ENCODE measurements around the gene PRND.

DNA sequence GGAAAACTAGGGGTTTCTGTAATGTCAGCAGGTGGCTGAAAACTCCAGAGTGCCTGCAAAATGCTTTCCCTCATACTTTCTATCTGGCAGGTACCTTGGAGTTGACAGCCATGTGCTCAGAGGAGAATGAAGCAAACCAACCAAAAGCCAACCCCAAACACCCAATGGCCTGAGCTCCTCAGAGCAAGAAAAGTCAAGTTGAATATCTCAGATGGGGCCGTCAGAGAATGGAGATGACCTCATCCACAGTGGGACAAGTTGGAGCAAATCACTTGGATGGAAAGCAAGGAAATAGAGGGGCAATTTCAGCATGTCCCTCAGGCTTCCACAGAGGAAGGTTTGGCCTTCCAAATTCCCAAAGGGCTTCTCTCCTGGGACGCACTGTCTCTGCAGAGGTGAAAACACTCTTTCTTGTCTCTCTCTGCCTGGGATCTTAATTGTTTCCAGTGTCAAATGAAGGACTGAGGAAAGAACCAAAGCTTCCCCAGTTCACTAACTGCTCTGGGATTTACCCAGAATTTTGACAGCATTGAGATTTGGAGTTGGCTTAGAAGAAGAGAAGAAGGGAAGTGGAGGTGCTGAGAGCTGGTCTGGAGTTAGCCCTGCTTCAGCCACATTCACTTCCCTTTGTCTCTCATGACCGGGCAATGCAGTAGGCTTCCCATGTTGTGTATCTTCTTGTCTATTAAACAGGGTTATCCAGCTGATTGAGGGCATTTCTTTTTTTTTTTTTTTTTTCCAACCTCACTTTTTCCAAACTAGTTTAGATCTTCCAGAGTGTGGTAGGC is 42.2 kb downstream of the PRND start:
- TF ChIP-seq POLR2A (IDR thresholded peaks at IDR 0.05; ENCODE audit: low read depth, low read length) (no peak), RAD21 (IDR thresholded peaks at IDR 0.05; ENCODE audit: low read length) (no peak), BHLHE40 (IDR thresholded peaks at IDR 0.05; ENCODE audit: low read depth, low read length) (no peak), FOS (IDR thresholded peaks at IDR 0.05; ENCODE audit: low read depth, low read length) (no peak), CEBPB (IDR thresholded peaks at IDR 0.05; ENCODE audit: low read depth, low read length) (no peak)
- TF ChIP-seq, protein P1, sequence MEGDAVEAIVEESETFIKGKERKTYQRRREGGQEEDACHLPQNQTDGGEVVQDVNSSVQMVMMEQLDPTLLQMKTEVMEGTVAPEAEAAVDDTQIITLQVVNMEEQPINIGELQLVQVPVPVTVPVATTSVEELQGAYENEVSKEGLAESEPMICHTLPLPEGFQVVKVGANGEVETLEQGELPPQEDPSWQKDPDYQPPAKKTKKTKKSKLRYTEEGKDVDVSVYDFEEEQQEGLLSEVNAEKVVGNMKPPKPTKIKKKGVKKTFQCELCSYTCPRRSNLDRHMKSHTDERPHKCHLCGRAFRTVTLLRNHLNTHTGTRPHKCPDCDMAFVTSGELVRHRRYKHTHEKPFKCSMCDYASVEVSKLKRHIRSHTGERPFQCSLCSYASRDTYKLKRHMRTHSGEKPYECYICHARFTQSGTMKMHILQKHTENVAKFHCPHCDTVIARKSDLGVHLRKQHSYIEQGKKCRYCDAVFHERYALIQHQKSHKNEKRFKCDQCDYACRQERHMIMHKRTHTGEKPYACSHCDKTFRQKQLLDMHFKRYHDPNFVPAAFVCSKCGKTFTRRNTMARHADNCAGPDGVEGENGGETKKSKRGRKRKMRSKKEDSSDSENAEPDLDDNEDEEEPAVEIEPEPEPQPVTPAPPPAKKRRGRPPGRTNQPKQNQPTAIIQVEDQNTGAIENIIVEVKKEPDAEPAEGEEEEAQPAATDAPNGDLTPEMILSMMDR (conservative IDR thresholded peaks at IDR 0.05; ENCODE audit: low read depth, low read length) = no peak

Data from IMR-90 (cell line).